CD4-positive, alpha-beta memory T cell (primary cell): ENCODE measurements around the gene SHB. TPM values are rescaled to one million over a fixed set of nuclear protein-coding genes. Genes with fewer than 3 reads are reported as not detected.
"Not testable (repeated sequence)": the region's sequence is repeated elsewhere in the genome, so short reads cannot be mapped to it uniquely, and the experiment has no call there.

Experiments
- CTCF ChIA-PET: fragments of 350-600 bp; sonication (Branson Sonifier 250); formaldehyde crosslinking; loops from one replicate; lab custom pipeline; 2021; ENCODE audit warnings: inconsistent platforms; ENCODE audit not compliant: partially characterized antibody; lab: Charles Lee
- POLR2A ChIA-PET: fragments of 350-600 bp; sonication (Branson Sonifier 250); formaldehyde crosslinking; loops from one replicate; lab custom pipeline; 2021; ENCODE audit not compliant: partially characterized antibody; lab: Charles Lee
- DNase-seq, 5 donors: peaks; one replicate each; pipeline versions ENCODE4 v3.0.0 to v3.0.0-alpha.2; 2020 to 2022; ENCODE audit warnings: mixed read lengths in 1 of 5
- H3K27ac ChIP-seq: one replicate; pipeline ENCODE4 v1.7.0; 2013; ENCODE audit warnings: low read depth, low read length
- H3K27me3 ChIP-seq: 2 replicates; pipeline ENCODE4 v1.7.0; 2013; ENCODE audit warnings: mild to moderate bottlenecking, low read length, moderate library complexity; ENCODE audit not compliant: insufficient read depth
- H3K36me3 ChIP-seq: 2 replicates; pipeline ENCODE4 v1.7.0; 2013; ENCODE audit warnings: mild to moderate bottlenecking, low read length, moderate library complexity; ENCODE audit not compliant: insufficient read depth
- H3K4me1 ChIP-seq: 2 replicates; pipeline ENCODE4 v1.7.0; 2013; ENCODE audit warnings: mild to moderate bottlenecking, low read length, moderate library complexity; ENCODE audit not compliant: insufficient read depth
- H3K4me3 ChIP-seq, 2 donors: one replicate each; pipeline ENCODE4 v1.7.0; 2013; ENCODE audit warnings: low read length in 2 of 2, mild to moderate bottlenecking in 1 of 2
- H3K9me3 ChIP-seq, 2 donors: one replicate each; pipeline ENCODE4 v1.7.0; 2013; ENCODE audit warnings: low read length in 2 of 2, control low read depth in 1 of 2; ENCODE audit not compliant: control insufficient read depth in 1 of 2
- H3K27ac Mint-ChIP-seq, 7 donors: one replicate each; pipeline ENCODE4 v1.8.0; 2020 to 2021; ENCODE audit warnings: mixed read lengths in 7 of 7, mild to moderate bottlenecking in 6 of 7, inconsistent platforms in 3 of 7, moderate library complexity in 3 of 7
- H3K27me3 Mint-ChIP-seq, 2 donors: one replicate each; pipeline ENCODE4 v1.8.0; 2020 to 2021; ENCODE audit warnings: mixed read lengths in 2 of 2
- H3K36me3 Mint-ChIP-seq, 2 donors: one replicate each; pipeline ENCODE4 v1.8.0; 2020 to 2021; ENCODE audit warnings: mixed read lengths in 2 of 2, inconsistent platforms in 1 of 2, mild to moderate bottlenecking in 1 of 2
- H3K4me1 Mint-ChIP-seq, 4 donors: one replicate each; pipeline ENCODE4 v1.8.0; 2020 to 2021; ENCODE audit warnings: mixed read lengths in 4 of 4, mild to moderate bottlenecking in 1 of 4
- H3K4me3 Mint-ChIP-seq, 8 donors: one replicate each; pipeline ENCODE4 v1.8.0; 2020 to 2021; ENCODE audit warnings: mixed read lengths in 8 of 8, mild to moderate bottlenecking in 7 of 8, moderate library complexity in 6 of 8, inconsistent platforms in 3 of 8
- H3K9me3 Mint-ChIP-seq, 8 donors: one replicate each; pipeline ENCODE4 v1.8.0; 2020 to 2021; ENCODE audit warnings: mixed read lengths in 8 of 8, mild to moderate bottlenecking in 5 of 8, inconsistent platforms in 3 of 8, moderate library complexity in 1 of 8
- intact Hi-C: fragments of 100-400 bp; cut with micrococcal nuclease; formaldehyde crosslinking; loops from one replicate; pipeline ENCODE4 v1.15.1; 2023
- polyA plus RNA-seq, 2 donors: library from polyadenylated mRNA; unstranded; fragments of 300-500 nt; fragmentation: Illumina TruSeq; gene quantifications; one replicate each; pipeline ENCODE4 v1.2.3, GENCODE V29; 2021
- total RNA-seq, 2 experiments: library from RNA; stranded (reverse); gene quantifications; one replicate each; pipeline ENCODE4 v1.2.3, GENCODE V29; 2021

Gene SHB
- total and polyA plus RNA-seq, 4 experiments from 2014 or later = 0.10 to 1.3 (median 0.49) TPM

GRCh38 chr9:37968228-37968701, 100.8 kb downstream of the SHB start:
- no peaks in the 10 kb centered on the region for H3K27me3 Mint-ChIP-seq
- H3K9me3 ChIP-seq = no peaks in the 10 kb centered on the region
- H3K4me3 Mint-ChIP-seq = no peak overlapping the region
- H3K4me1 Mint-ChIP-seq = no peaks in the 10 kb centered on the region
- no peak overlapping the region for H3K27ac ChIP-seq
- H3K36me3 ChIP-seq = no peaks in the 10 kb centered on the region
- H3K36me3 Mint-ChIP-seq = no peaks in the 10 kb centered on the region
- no peak overlapping the region for H3K27ac Mint-ChIP-seq
- CTCF ChIA-PET = no interaction called here
- DNase-seq = no peak
- no peak overlapping the region for H3K4me3 ChIP-seq
- H3K27me3 ChIP-seq = no peaks in the 10 kb centered on the region
- H3K9me3 Mint-ChIP-seq = no peaks in the 10 kb centered on the region
- H3K4me1 ChIP-seq = no peaks in the 10 kb centered on the region
- POLR2A ChIA-PET = no interaction called here
- intact Hi-C loops = no loop called here

- no peak overlapping the region for H3K4me3 ChIP-seq
- no peak for DNase-seq
- Mint-ChIP-seq H3K4me1 (no peaks in the 10 kb centered on the region), H3K27ac (no peak overlapping the region), H3K27me3 (no peaks in the 10 kb centered on the region), H3K9me3 (no peaks in the 10 kb centered on the region), H3K4me3 (no peak overlapping the region), H3K36me3 (no peaks in the 10 kb centered on the region)
- H3K9me3 ChIP-seq = no peaks in the 10 kb centered on the region
- ChIA-PET CTCF (no interaction called here), POLR2A (no interaction called here)
- H3K36me3 ChIP-seq = no peaks in the 10 kb centered on the region
- H3K27me3 ChIP-seq = no peaks in the 10 kb centered on the region
- no peak overlapping the region for H3K27ac ChIP-seq
- intact Hi-C loops = no loop called here
- no peaks in the 10 kb centered on the region for H3K4me1 ChIP-seq
These were observed 101.3 kb downstream of the SHB start for GRCh38 chr9:37967761-37968080.

DNA sequence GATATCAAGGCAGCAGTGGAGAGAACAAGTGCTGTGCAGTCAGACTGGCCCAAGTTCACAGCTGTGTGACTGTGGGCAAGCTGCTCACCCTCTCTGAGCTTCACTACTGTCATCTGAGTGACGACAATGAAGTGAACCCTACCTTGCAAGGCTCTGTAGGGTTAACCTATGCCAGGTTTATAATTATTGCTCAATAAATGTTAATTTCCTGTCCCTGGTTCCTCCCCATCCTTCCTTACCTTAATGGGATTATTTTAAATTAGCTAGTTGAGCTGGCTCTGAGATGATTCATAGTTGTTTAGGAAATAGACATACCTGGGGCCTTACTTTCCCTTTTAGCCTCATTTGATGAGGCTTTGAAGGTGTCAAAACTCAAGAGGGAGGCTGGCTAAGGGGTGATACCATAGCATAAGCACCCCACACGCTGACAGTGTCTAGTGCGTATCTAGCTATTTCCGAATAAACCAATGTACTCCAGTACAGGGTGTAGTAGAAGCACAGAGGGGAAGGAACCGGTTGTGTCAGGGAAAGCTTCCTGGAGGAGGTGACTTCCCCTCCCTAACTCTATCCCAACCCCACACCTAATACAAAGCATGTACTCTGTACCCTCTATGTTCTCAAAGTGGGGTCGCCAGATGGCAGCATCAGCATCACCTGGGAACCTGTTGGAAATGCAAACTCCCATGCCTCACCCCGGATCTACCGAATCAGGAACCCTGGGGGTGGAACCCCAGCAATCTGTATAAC, 101.8 kb downstream of the SHB start:
- Mint-ChIP-seq H3K27ac (no peak overlapping the region), H3K36me3 (no peaks in the 10 kb centered on the region), H3K4me1 (no peaks in the 10 kb centered on the region), H3K9me3 (no peaks in the 10 kb centered on the region), H3K27me3 (no peaks in the 10 kb centered on the region), H3K4me3 (no peak overlapping the region)
- Histone ChIP-seq H3K9me3 (no peaks in the 10 kb centered on the region), H3K4me1 (no peaks in the 10 kb centered on the region), H3K27ac (no peak overlapping the region), H3K4me3 (no peak overlapping the region), H3K27me3 (no peaks in the 10 kb centered on the region), H3K36me3 (no peaks in the 10 kb centered on the region)
- intact Hi-C loops = no loop called here
- ChIA-PET POLR2A (no interaction called here), CTCF (no interaction called here)
- no peak for DNase-seq

DNA sequence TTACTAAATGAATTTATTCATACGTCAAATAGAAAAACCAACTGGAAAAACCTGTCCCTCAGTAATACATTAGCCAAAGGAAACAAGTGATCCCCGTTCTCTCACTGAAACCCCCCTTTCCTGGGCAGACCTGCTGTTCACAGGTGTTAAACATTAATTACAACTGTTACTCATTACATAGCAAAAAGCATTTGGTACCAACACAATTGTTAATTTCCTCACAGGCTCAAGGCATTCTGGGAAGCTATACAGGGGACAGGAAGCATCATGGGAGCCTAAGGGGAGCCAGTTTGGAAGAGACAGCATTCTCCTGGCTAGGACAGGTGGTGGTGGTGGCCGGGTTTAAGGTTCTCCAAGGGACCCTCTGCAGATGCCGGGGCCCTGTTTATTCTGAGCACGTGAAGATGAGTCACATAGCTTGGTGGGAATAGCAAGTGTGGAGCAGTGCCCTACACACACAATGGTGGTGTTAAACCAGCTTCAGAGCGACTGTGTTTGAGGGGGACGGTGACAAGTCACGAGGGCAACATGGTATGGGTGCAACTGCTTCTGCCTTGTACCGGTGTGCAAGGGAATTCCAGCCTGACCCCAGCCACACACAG, 102.5 kb downstream of the SHB start:
- DNase-seq = no peak
- Histone ChIP-seq H3K4me1 (no peaks in the 10 kb centered on the region), H3K9me3 (no peaks in the 10 kb centered on the region), H3K27me3 (no peaks in the 10 kb centered on the region), H3K27ac (no peak overlapping the region), H3K4me3 (no peak overlapping the region), H3K36me3 (no peaks in the 10 kb centered on the region)
- no peaks in the 10 kb centered on the region for H3K27me3 Mint-ChIP-seq
- CTCF ChIA-PET = no interaction called here
- H3K36me3 Mint-ChIP-seq = no peaks in the 10 kb centered on the region
- no peaks in the 10 kb centered on the region for H3K9me3 Mint-ChIP-seq
- intact Hi-C loops = no loop called here
- POLR2A ChIA-PET = no interaction called here
- H3K4me1 Mint-ChIP-seq = no peaks in the 10 kb centered on the region
- no peak overlapping the region for H3K4me3 Mint-ChIP-seq
- H3K27ac Mint-ChIP-seq = no peak overlapping the region

- intact Hi-C loops, H3K36me3 Mint-ChIP-seq, POLR2A ChIA-PET, H3K27ac Mint-ChIP-seq, H3K27me3 Mint-ChIP-seq, CTCF ChIA-PET, DNase-seq, H3K4me3 ChIP-seq, H3K9me3 ChIP-seq, H3K9me3 Mint-ChIP-seq, H3K4me3 Mint-ChIP-seq, H3K27me3 ChIP-seq, H3K4me1 Mint-ChIP-seq, H3K36me3 ChIP-seq, H3K4me1 ChIP-seq, H3K27ac ChIP-seq: not testable (repeated sequence)
These were observed 103.2 kb downstream of the SHB start for GRCh38 chr9:37965676-37966345.

- Histone ChIP-seq H3K27ac (no peak overlapping the region), H3K27me3 (no peaks in the 10 kb centered on the region), H3K9me3 (no peaks in the 10 kb centered on the region), H3K4me1 (no peaks in the 10 kb centered on the region), H3K4me3 (no peak overlapping the region), H3K36me3 (no peaks in the 10 kb centered on the region)
- ChIA-PET CTCF (no interaction called here), POLR2A (no interaction called here)
- DNase-seq = no peak
- H3K27me3 Mint-ChIP-seq = no peaks in the 10 kb centered on the region
- intact Hi-C loops = no loop called here
- H3K4me3 Mint-ChIP-seq = no peak overlapping the region
- no peak overlapping the region for H3K27ac Mint-ChIP-seq
- H3K4me1 Mint-ChIP-seq = no peaks in the 10 kb centered on the region
- no peaks in the 10 kb centered on the region for H3K36me3 Mint-ChIP-seq
- H3K9me3 Mint-ChIP-seq = no peaks in the 10 kb centered on the region
These were observed 103.9 kb downstream of the SHB start for GRCh38 chr9:37965116-37965515.

DNA sequence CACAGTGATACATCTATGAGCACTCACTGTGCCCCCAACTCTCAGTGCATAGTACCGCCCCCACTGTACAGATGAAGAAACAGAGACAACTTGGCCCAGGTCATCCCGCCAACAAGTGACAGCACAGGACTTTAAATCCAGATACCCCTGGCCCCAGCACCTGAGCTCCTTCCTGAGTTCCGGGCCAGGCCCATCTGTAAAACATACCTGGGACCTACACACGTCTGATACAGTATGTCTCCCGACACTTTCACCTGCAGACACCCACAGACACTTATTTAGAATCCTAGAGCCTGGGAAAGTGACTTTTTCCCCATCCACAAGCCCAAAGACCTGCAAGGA, 104.3 kb downstream of the SHB start:
- intact Hi-C loops = no loop called here
- no peaks in the 10 kb centered on the region for H3K27me3 Mint-ChIP-seq
- no peaks in the 10 kb centered on the region for H3K9me3 ChIP-seq

More for the DNA sequence above, 104.3 kb downstream of the SHB start:
- POLR2A ChIA-PET = no interaction called here
- no peaks in the 10 kb centered on the region for H3K36me3 Mint-ChIP-seq
- no peak overlapping the region for H3K4me3 Mint-ChIP-seq
- CTCF ChIA-PET = no interaction called here
- H3K27me3 ChIP-seq = no peaks in the 10 kb centered on the region
- no peaks in the 10 kb centered on the region for H3K36me3 ChIP-seq
- no peaks in the 10 kb centered on the region for H3K4me1 ChIP-seq
- DNase-seq = no peak
- no peaks in the 10 kb centered on the region for H3K4me1 Mint-ChIP-seq
- no peak overlapping the region for H3K4me3 ChIP-seq
- H3K9me3 Mint-ChIP-seq = no peaks in the 10 kb centered on the region
- no peak overlapping the region for H3K27ac ChIP-seq
- no peak overlapping the region for H3K27ac Mint-ChIP-seq
